ENCODE measurements around the gene POLG.

POLG gene

DNA sequence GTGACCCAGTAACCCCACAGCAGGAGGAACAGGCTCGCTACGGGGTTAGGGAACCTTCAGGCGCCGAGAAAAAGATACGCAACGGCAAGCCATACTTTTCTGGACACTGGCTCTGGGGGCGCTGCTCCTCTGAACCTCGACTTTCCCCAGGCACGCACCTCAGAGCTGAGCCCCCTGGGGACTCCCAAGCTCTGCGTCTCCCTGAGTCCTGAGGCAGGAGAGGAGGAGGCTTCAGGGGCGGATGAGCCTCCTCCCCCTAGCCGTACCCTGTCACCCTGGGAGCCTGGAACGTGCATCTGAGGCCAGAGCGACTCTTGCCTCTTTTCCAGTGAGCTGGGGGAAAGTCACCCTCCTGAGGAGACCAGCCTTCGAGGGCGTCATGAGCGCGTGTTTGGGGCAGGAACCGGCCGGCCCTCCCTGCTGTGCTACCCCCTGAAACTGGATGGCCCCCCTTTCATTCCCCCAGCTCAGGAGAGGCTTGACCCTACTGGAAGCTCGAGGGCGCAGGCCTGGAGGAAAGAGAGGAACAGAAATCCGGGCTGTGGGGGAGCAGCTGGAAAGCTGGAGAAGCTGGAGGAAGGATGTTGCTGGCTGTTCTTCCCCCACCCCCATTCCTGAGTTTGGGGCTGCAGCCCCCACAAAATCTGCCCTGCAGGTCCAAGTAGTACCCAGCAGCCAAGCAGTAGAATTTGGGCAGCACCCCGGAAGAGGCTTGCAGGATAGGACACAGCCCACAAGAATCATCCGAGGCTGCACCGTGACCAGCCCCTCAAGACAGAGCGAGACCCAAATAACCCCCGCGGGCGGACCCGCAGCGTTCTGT, 25.1 kb upstream of the POLG start:
- H3K9me3 Mint-ChIP-seq, result no peaks in the 10 kb centered on the region
- H3K36me3 Mint-ChIP-seq (ENCODE audit: low read depth), result no peaks in the 10 kb centered on the region
- H3K4me3 Mint-ChIP-seq, result peak overlapping the region in 1 of 3 experiments; percentile 32
- TF ChIP-seq, protein P1, sequence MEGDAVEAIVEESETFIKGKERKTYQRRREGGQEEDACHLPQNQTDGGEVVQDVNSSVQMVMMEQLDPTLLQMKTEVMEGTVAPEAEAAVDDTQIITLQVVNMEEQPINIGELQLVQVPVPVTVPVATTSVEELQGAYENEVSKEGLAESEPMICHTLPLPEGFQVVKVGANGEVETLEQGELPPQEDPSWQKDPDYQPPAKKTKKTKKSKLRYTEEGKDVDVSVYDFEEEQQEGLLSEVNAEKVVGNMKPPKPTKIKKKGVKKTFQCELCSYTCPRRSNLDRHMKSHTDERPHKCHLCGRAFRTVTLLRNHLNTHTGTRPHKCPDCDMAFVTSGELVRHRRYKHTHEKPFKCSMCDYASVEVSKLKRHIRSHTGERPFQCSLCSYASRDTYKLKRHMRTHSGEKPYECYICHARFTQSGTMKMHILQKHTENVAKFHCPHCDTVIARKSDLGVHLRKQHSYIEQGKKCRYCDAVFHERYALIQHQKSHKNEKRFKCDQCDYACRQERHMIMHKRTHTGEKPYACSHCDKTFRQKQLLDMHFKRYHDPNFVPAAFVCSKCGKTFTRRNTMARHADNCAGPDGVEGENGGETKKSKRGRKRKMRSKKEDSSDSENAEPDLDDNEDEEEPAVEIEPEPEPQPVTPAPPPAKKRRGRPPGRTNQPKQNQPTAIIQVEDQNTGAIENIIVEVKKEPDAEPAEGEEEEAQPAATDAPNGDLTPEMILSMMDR (IDR thresholded peaks at IDR 0.05; ENCODE audit: unreplicated experiment in 3 of 3), result no peak
- no peak overlapping the region for H3K27ac Mint-ChIP-seq
- H3K4me1 Mint-ChIP-seq, result peaks cover 10% of the 10 kb centered on the region
- peaks cover 97% of the 10 kb centered on the region for H3K27me3 Mint-ChIP-seq (ENCODE audit: low read depth)

DNA sequence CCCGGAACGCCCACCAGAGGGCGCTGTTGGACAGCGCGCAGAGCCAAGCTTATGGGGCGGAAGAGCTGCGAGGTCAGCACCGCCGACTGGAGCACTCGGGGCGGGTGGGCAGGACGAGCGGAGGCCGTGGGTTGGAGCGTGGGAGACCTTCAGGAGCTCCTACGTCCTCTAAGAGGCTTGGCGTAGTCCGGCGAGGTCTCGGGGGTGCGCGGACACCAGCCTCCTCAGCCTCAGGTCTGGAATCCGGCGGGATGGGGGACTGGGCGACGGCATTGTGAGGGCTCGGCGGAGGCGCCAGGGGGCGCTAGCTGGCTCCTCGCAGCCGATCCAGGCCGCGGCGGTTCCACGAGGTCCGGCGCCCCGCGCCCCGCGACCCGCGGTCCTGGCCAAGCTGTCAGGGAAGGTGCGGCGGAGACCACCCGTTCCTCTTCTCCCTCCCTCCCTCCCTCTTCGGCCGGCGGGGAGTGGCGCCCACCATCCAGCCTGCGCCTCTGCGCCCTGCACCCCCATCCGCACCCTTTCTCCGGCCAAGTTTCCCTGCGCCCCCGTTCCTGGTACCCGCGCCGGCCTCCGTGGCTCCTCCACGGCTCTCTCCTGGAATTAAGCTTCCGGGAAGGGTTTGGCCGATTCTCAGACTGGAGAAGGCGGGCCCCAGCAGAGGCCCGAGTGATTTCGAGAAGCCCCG, 24.3 kb upstream of the POLG start:
- TF ChIP-seq, protein P1 (IDR thresholded peaks at IDR 0.05; ENCODE audit: unreplicated experiment in 3 of 3), result peak; percentile 99
- no peak overlapping the region for H3K27ac Mint-ChIP-seq
- peaks cover 97% of the 10 kb centered on the region for H3K27me3 Mint-ChIP-seq (ENCODE audit: low read depth)
- no peaks in the 10 kb centered on the region for H3K9me3 Mint-ChIP-seq
- H3K36me3 Mint-ChIP-seq (ENCODE audit: low read depth), result no peaks in the 10 kb centered on the region
- peaks cover 10% of the 10 kb centered on the region for H3K4me1 Mint-ChIP-seq
- peak overlapping the region; percentile 66 to 72 (median 72) for H3K4me3 Mint-ChIP-seq

DNA sequence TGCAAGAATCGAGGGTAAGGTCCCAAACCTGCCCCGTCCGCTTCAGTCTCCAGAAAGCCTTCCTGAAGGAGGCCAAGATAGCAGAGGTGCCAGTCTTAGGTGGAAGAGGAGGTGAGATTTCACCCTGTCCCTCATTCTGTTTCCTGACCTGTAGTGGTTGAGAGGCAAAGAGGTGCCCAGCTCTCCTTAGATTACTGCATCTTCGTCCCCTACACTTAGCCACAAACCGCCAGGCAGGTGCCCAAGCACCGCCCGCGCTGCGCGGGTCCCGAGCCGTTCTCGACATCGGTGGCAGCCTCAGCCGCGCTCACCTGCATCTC, 23.8 kb upstream of the POLG start:
- H3K4me1 Mint-ChIP-seq, result peaks cover 10% of the 10 kb centered on the region
- H3K9me3 Mint-ChIP-seq, result no peaks in the 10 kb centered on the region
- H3K4me3 Mint-ChIP-seq, result peak overlapping the region; percentile 66 to 72 (median 72)
- no peak overlapping the region for H3K27ac Mint-ChIP-seq
- peaks cover 97% of the 10 kb centered on the region for H3K27me3 Mint-ChIP-seq (ENCODE audit: low read depth)
- TF ChIP-seq, protein P1 (IDR thresholded peaks at IDR 0.05; ENCODE audit: unreplicated experiment in 3 of 3), result no peak
- no peaks in the 10 kb centered on the region for H3K36me3 Mint-ChIP-seq (ENCODE audit: low read depth)

DNA sequence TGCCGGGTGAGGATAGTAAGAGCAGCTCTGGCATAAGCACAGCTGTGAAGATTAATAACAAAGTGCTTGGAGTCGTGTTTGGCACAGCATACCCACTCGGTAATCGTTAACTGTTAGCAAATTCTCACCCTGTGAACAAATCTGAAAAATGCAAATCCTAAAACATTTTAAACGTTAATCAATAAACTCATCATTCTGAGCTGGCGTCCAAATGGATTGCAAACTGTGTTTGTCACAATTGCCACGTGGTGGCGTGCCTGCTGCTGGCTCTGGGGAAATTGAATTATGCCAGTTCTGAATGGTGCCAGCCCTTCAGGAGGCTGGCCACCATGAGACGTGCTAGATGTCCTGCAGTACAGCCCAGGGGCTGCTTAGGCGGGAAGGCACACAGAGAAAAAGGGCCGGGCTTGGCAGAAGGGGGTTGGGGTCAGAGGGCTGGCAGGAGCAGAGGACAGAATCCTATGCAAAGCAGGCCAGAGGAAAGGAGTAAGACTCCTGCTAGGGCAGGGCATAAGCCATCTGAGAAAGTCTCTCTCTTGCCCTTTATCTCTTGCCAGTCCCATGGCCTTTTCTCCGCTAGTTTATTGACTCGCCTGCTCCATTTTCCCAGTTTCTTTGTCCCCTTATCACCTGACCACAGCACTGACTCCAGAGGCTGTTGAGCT, 22.1 kb upstream of the POLG start:
- Mint-ChIP-seq H3K4me3 (no peak overlapping the region), H3K27me3 (ENCODE audit: low read depth) (peaks cover 100% of the 10 kb centered on the region), H3K9me3 (no peaks in the 10 kb centered on the region), H3K36me3 (ENCODE audit: low read depth) (no peaks in the 10 kb centered on the region), H3K27ac (no peak overlapping the region), H3K4me1 (peaks cover 9% of the 10 kb centered on the region)
- TF ChIP-seq, protein P1 (IDR thresholded peaks at IDR 0.05; ENCODE audit: unreplicated experiment in 3 of 3), result peak; percentile 30 to 38 (median 37)

DNA sequence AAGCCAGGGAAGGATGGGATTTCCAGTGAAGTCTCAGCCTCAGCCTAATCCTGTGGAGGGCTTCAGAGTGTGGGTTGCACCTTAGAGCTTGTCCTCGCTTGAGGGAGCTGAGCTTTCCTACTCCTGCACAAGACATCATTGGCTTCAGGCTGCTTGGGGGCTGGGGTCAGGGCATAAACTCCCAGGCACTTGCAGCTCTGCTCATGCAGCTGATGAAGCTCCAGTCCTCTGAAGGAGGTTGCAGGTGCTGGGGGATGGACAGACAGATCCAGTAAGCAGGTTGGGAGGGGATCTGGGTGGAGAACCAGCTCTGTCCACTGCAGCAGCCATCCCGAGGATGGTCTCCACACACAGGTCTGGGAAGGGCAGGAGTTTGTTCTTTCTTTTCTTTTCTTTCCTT, 19.4 kb upstream of the POLG start:
- no peaks in the 10 kb centered on the region for H3K36me3 Mint-ChIP-seq (ENCODE audit: low read depth)
- TF ChIP-seq, protein P1 (IDR thresholded peaks at IDR 0.05; ENCODE audit: unreplicated experiment in 3 of 3), result no peak
- no peaks in the 10 kb centered on the region for H3K9me3 Mint-ChIP-seq
- no peaks in the 10 kb centered on the region for H3K4me1 Mint-ChIP-seq
- H3K27me3 Mint-ChIP-seq (ENCODE audit: low read depth), result peaks cover 94% of the 10 kb centered on the region
- no peak overlapping the region for H3K27ac Mint-ChIP-seq
- no peak overlapping the region for H3K4me3 Mint-ChIP-seq
